Measurements from ENCODE around the gene SIX2. TPM values are rescaled to one million over a fixed set of nuclear protein-coding genes. Genes with fewer than 3 reads are reported as not detected.

SIX2 gene
- total RNA-seq, 1 donor from 2014 or later, result 4.2 TPM

- no peak overlapping the region for H3K4me3 ChIP-seq (ENCODE audit: low read depth, low read length)
- FAIRE-seq (no peak), DNase-seq (ENCODE audit: low read depth) (no peak)
Measured at GRCh38 chr2:45011121-45011520, 1.9 kb upstream of the SIX2 start.

GRCh38 chr2:45010702-45011012 lies 1.4 kb upstream of the SIX2 start:
- no peak for TF ChIP-seq CTCF (IDR thresholded peaks at IDR 0.05; ENCODE audit: insufficient read depth, low read length, severe bottlenecking)
- DNase-seq (ENCODE audit: low read depth) (no peak), FAIRE-seq (no peak)
- H3K36me3 ChIP-seq (ENCODE audit: control insufficient read depth, insufficient read depth, low read length), result peaks cover 4% of the 10 kb centered on the region
- no peaks in the 10 kb centered on the region for H3K27me3 ChIP-seq (ENCODE audit: control insufficient read depth, insufficient read depth, low read length)
- peak overlapping the region; percentile 71 for H3K4me3 ChIP-seq (ENCODE audit: low read depth, low read length)

More at GRCh38 chr2:45011121-45011520, 1.9 kb upstream of the SIX2 start:
- Histone ChIP-seq H3K27me3 (ENCODE audit: control insufficient read depth, insufficient read depth, low read length) (no peaks in the 10 kb centered on the region), H3K36me3 (ENCODE audit: control insufficient read depth, insufficient read depth, low read length) (peaks cover 1% of the 10 kb centered on the region)
- no peak for TF ChIP-seq CTCF (IDR thresholded peaks at IDR 0.05; ENCODE audit: insufficient read depth, low read length, severe bottlenecking)

- DNase-seq (ENCODE audit: low read depth) (peak; percentile 71), FAIRE-seq (no peak)
- H3K36me3 ChIP-seq (ENCODE audit: control insufficient read depth, insufficient read depth, low read length), result peaks cover 4% of the 10 kb centered on the region
- TF ChIP-seq CTCF (IDR thresholded peaks at IDR 0.05; ENCODE audit: insufficient read depth, low read length, severe bottlenecking), result no peak
- H3K27me3 ChIP-seq (ENCODE audit: control insufficient read depth, insufficient read depth, low read length), result no peaks in the 10 kb centered on the region
- H3K4me3 ChIP-seq (ENCODE audit: low read depth, low read length), result peak overlapping the region; percentile 71
Measured at GRCh38 chr2:45009928-45010701, 863 bp upstream of the SIX2 start.

- Histone ChIP-seq H3K36me3 (ENCODE audit: control insufficient read depth, insufficient read depth, low read length) (peaks cover 5% of the 10 kb centered on the region), H3K27me3 (ENCODE audit: control insufficient read depth, insufficient read depth, low read length) (no peaks in the 10 kb centered on the region), H3K4me3 (ENCODE audit: low read depth, low read length) (peak overlapping the region; percentile 71)
- FAIRE-seq, result no peak
- TF ChIP-seq CTCF (IDR thresholded peaks at IDR 0.05; ENCODE audit: insufficient read depth, low read length, severe bottlenecking), result peak; percentile 4
- peak; percentile 23 for DNase-seq (ENCODE audit: low read depth)
Measured at GRCh38 chr2:45008296-45009129, 739 bp downstream of the SIX2 start.

GRCh38 chr2:45007961-45008295 lies 1.3 kb downstream of the SIX2 start:
- DNase-seq (ENCODE audit: low read depth) (no peak), FAIRE-seq (peak; percentile 60)
- Histone ChIP-seq H3K36me3 (ENCODE audit: control insufficient read depth, insufficient read depth, low read length) (peaks cover 5% of the 10 kb centered on the region), H3K4me3 (ENCODE audit: low read depth, low read length) (peak overlapping the region; percentile 71), H3K27me3 (ENCODE audit: control insufficient read depth, insufficient read depth, low read length) (no peaks in the 10 kb centered on the region)
- TF ChIP-seq CTCF (IDR thresholded peaks at IDR 0.05; ENCODE audit: insufficient read depth, low read length, severe bottlenecking), result no peak

Measured in bronchial epithelial cell (primary cell).